ENCODE data around the gene ADGRG1.

The ADGRG1 gene

GRCh38 chr16:57621521-57622271 is 6.7 kb upstream of the ADGRG1 start:
- TF ChIP-seq ZFX (IDR thresholded peaks at IDR 0.05; ENCODE audit: borderline replicate concordance), result no peak
- no peak for TF ChIP-seq CTCF (IDR thresholded peaks at IDR 0.05)
- H3K27ac ChIP-seq, result no peak overlapping the region

GRCh38 chr16:57622361-57623250 is 5.8 kb upstream of the ADGRG1 start:
- no peak for TF ChIP-seq ZFX (IDR thresholded peaks at IDR 0.05; ENCODE audit: borderline replicate concordance)
- no peak for TF ChIP-seq CTCF (IDR thresholded peaks at IDR 0.05)
- no peak overlapping the region for H3K27ac ChIP-seq

DNA sequence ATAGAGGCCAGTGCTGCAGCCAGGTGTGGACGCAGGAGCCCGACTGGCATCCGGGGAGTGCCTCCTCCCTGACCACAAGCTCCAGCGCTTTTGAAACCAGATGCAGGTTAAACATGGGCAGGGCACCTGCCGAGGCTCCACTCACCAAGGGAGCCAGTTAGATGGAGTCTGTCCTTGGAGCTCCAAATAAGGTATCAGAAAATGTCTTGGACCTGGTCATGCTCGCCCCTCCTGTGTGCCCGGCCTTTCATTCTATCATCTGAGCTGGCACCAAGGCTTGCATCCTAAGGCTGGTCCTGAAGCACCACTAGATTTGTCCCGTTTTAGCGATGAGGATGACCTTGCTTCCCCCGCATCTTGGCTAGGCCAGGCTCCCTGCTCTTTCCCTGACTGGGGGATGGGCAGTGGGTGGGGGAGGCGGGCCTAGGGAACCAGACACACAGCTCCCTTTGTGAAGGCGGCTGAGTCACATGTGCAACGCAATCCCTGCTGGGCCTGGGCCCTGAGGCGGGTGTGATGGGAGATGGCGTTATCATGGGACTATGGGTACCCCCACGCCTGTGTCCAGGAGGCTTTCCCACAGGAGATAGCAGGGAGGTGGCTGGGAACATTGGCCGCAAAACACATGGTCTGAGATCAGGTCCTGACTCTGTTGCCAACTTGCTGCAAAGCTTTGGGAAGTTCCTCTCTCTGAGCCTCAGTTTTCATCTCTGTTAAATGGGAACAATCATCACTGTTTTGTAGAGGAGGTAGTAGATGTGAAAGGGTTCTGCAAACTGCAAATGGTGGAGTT is 5.0 kb upstream of the ADGRG1 start:
- TF ChIP-seq CTCF (IDR thresholded peaks at IDR 0.05) (no peak), ZFX (IDR thresholded peaks at IDR 0.05; ENCODE audit: borderline replicate concordance) (no peak)
- no peak overlapping the region for H3K27ac ChIP-seq

GRCh38 chr16:57624044-57624688 is 4.3 kb upstream of the ADGRG1 start:
- TF ChIP-seq CTCF (IDR thresholded peaks at IDR 0.05) (no peak), ZFX (IDR thresholded peaks at IDR 0.05; ENCODE audit: borderline replicate concordance) (no peak)
- no peak overlapping the region for H3K27ac ChIP-seq

DNA sequence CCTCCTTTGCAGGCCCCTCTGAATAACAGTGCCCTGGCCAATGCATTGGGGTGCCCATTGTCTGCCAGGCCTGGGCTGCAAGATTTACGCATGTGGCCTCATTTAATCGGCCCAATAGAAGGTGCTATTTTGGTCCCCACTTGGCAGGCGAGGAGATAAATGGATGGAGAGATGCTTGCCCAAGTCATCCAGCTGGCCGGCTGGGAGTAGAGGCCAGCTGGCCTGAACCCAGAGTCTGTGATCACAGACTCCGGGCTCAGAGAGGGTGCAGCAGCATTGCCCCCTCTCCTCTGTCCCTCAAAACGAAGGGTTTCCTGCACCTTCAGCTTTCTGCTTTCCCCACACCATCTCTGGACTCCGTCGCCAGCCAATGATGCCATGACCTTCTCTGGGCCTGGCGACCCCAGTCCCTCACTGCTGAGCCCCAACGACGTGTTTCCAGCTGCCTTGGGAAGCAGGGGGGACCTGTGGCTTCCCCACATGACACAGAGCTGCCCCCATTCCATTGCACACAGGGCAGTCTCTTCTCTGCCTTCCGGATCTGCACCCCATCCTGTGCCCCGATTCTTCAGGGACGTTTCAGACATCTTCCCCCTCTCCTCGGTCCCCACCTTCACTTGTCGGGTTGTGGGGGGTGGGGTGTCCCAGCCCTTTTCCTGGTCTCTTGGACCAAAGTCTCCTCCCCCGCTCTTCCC is 3.5 kb upstream of the ADGRG1 start:
- no peak for TF ChIP-seq ZFX (IDR thresholded peaks at IDR 0.05; ENCODE audit: borderline replicate concordance)
- no peak for TF ChIP-seq CTCF (IDR thresholded peaks at IDR 0.05)
- H3K27ac ChIP-seq, result no peak overlapping the region

- no peak for TF ChIP-seq ZFX (IDR thresholded peaks at IDR 0.05; ENCODE audit: borderline replicate concordance)
- TF ChIP-seq CTCF (IDR thresholded peaks at IDR 0.05), result no peak
- H3K27ac ChIP-seq, result no peak overlapping the region
These were observed 1.8 kb upstream of the ADGRG1 start for GRCh38 chr16:57626420-57627170.
